Osteoblast (primary cell): Measurements from ENCODE around the gene CARD19. TPM values are rescaled to one million over a fixed set of nuclear protein-coding genes. Genes with fewer than 3 reads are reported as not detected.

Source experiments
- DNase-seq: peaks from one replicate; pipeline ENCODE4 v3.0.0; 2011; ENCODE audit warnings: low spot score, mixed read lengths; ENCODE audit not compliant: insufficient read length; ENCODE audit errors: missing footprints
- H2AFZ ChIP-seq: 2 replicates; pipeline ENCODE4 v1.6.0; 2011; ENCODE audit warnings: mild to moderate bottlenecking, low read length
- H3K27ac ChIP-seq: 2 replicates; pipeline ENCODE4 v1.5.1; 2011; ENCODE audit warnings: mild to moderate bottlenecking, low read depth, low read length, moderate library complexity
- H3K27me3 ChIP-seq: 2 replicates; pipeline ENCODE4 v1.6.0; 2012; ENCODE audit warnings: mild to moderate bottlenecking, control low read depth, inconsistent platforms, low read length, moderate library complexity; ENCODE audit not compliant: insufficient read depth
- H3K36me3 ChIP-seq: 2 replicates; pipeline ENCODE4 v1.5.1; 2011; ENCODE audit warnings: mild to moderate bottlenecking, low read length, control low read depth, moderate library complexity; ENCODE audit not compliant: insufficient read depth
- H3K4me1 ChIP-seq: 2 replicates; pipeline ENCODE4 v1.5.1; 2011; ENCODE audit warnings: mild to moderate bottlenecking, low read length, control low read depth, moderate library complexity; ENCODE audit not compliant: insufficient read depth
- H3K4me2 ChIP-seq: 2 replicates; pipeline ENCODE4 v1.6.0; 2011; ENCODE audit warnings: mild to moderate bottlenecking, low read length; ENCODE audit not compliant: insufficient read depth
- H3K4me3 ChIP-seq: fragments of 200-600 bp; sonication (generic); 3 replicates; pipeline ENCODE4 v1.5.1; 2012; ENCODE audit warnings: mild to moderate bottlenecking, low read length, inconsistent platforms; ENCODE audit not compliant: insufficient read depth
- H3K79me2 ChIP-seq: 2 replicates; pipeline ENCODE4 v1.6.0; 2012; ENCODE audit warnings: mild to moderate bottlenecking, low read length, control low read depth, inconsistent platforms; ENCODE audit not compliant: insufficient read depth
- H3K9me3 ChIP-seq: 2 replicates; pipeline ENCODE4 v1.5.1; 2011; ENCODE audit warnings: low read depth, low read length, control low read depth
- H4K20me1 ChIP-seq: 2 replicates; pipeline ENCODE4 v1.6.0; 2012; ENCODE audit warnings: mild to moderate bottlenecking, low read length, control low read depth; ENCODE audit not compliant: insufficient read depth
- total RNA-seq: library from RNA; depleted of rRNA; stranded (reverse); fragments of >200 nt; gene quantifications from 2 replicates; pipeline ENCODE4 v1.2.3, GENCODE V29; 2012
- TF ChIP-seq, protein P1 (sequence below): IDR thresholded peaks from 2 replicates; pipeline ENCODE4 v1.5.1; 2011; ENCODE audit warnings: mild to moderate bottlenecking, low read depth, low read length, moderate library complexity; ENCODE audit errors: extremely low read depth

The CARD19 gene
- total RNA-seq, 1 donor, result 38.4 TPM

DNA sequence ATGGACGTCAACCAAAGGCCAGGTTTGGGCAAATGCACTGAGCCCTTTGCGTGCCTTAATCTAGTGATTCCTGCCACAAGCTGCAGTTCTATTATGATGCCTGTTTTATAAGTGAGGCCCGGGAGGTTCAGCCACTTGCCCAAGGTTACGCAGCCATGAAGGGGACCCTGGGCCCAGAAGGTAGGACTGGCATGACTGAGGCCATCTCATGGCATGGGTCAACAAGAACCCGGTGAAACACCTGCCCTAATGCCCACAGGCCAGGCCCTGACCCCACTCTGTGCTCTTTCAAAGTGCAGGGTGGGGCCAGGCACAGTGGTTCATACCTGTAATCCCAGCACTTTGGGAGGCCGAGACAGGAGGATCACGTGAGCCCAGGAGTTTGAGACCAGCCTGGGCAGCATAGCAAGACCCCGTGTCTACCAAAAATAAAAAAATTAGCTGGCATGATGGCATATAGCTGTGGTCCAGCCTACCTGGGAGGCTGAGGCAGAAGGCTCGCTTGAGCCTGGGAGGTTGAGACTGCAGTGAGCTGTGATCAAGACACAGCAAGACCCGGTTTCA lies 29.4 kb downstream of the CARD19 start:
- no peak overlapping the region for H2AFZ ChIP-seq
- H3K4me2 ChIP-seq, result no peak overlapping the region
- peaks cover under 1% of the 10 kb centered on the region for H3K4me1 ChIP-seq
- no peaks in the 10 kb centered on the region for H3K27me3 ChIP-seq
- peaks cover 2% of the 10 kb centered on the region for H3K36me3 ChIP-seq
- DNase-seq, result peak; percentile 17
- no peak overlapping the region for H3K4me3 ChIP-seq
- H4K20me1 ChIP-seq, result peaks cover 28% of the 10 kb centered on the region
- H3K9me3 ChIP-seq, result no peaks in the 10 kb centered on the region
- TF ChIP-seq, protein P1, sequence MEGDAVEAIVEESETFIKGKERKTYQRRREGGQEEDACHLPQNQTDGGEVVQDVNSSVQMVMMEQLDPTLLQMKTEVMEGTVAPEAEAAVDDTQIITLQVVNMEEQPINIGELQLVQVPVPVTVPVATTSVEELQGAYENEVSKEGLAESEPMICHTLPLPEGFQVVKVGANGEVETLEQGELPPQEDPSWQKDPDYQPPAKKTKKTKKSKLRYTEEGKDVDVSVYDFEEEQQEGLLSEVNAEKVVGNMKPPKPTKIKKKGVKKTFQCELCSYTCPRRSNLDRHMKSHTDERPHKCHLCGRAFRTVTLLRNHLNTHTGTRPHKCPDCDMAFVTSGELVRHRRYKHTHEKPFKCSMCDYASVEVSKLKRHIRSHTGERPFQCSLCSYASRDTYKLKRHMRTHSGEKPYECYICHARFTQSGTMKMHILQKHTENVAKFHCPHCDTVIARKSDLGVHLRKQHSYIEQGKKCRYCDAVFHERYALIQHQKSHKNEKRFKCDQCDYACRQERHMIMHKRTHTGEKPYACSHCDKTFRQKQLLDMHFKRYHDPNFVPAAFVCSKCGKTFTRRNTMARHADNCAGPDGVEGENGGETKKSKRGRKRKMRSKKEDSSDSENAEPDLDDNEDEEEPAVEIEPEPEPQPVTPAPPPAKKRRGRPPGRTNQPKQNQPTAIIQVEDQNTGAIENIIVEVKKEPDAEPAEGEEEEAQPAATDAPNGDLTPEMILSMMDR, result no peak
- H3K79me2 ChIP-seq, result peaks cover 21% of the 10 kb centered on the region
- H3K27ac ChIP-seq, result no peak overlapping the region

DNA sequence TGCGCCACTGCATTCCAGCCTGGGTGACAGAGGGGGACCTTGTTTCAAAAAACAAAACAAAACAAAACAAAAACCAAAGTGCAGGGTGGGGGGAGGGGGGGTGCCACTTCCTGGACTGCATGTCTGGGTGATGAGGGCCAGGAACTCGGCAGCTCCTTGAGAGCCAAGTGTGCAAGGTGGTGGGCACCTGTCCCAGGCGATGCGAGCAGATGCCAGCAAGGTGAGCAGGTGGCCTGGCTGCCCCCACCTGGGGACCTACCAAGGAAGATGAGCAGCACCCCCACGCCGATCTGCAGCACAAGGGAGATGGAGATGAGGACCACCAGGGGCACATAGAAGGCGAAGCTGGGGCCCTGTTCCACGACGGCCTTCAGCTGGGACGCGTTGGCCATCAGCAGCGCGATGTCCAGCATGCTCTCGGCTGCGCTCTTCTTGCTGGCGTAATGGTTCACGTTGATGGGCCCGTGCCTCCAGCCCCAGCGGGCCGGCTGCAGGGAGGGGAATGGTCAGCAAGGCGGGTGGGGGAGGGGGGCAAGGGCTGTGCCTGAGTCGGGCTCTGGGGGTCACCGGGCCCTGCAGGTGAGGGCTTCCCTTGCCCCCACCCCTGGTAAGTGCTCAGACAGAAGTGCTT lies 30.2 kb downstream of the CARD19 start:
- Histone ChIP-seq H4K20me1 (peaks cover 34% of the 10 kb centered on the region), H2AFZ (no peak overlapping the region), H3K4me2 (no peak overlapping the region), H3K4me3 (no peak overlapping the region), H3K79me2 (peaks cover 29% of the 10 kb centered on the region), H3K9me3 (no peaks in the 10 kb centered on the region), H3K27me3 (no peaks in the 10 kb centered on the region), H3K27ac (no peak overlapping the region), H3K36me3 (peaks cover 2% of the 10 kb centered on the region), H3K4me1 (no peaks in the 10 kb centered on the region)
- TF ChIP-seq, protein P1, result no peak
- DNase-seq, result peak; percentile 71

DNA sequence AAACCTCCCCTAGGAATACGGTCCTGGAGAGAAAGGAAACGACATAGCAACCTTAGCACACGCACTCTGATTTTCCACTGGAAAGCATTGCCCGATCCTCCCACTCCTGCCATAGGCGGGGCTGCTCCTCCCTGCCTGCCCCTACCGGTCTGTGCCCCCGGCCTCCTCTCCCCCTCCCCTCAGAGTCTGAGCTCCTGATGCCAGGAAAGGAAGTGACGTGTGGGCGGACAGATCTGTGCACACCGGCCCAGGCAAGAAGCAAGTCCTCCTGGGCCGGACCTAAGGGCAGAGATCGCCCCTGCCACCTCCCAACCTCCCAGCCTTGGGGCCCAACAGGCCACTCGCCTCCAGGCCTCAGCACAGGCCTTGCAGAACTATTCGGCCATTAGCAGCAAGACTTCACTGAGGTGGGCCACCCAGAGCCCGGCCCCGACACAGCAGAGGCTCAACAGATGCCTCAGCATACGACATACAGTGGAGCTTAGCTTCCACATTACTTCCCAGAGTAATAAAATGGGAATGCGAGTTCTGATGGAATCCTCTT lies 30.9 kb downstream of the CARD19 start:
- H3K27ac ChIP-seq, result no peak overlapping the region
- H3K27me3 ChIP-seq, result no peaks in the 10 kb centered on the region
- DNase-seq, result peak; percentile 78
- TF ChIP-seq, protein P1, result no peak
- peaks cover 35% of the 10 kb centered on the region for H3K79me2 ChIP-seq
- no peak overlapping the region for H2AFZ ChIP-seq
- H3K4me2 ChIP-seq, result no peak overlapping the region
- peaks cover 2% of the 10 kb centered on the region for H3K36me3 ChIP-seq
- H3K4me3 ChIP-seq, result no peak overlapping the region
- H3K9me3 ChIP-seq, result no peaks in the 10 kb centered on the region
- H3K4me1 ChIP-seq, result no peaks in the 10 kb centered on the region
- H4K20me1 ChIP-seq, result peaks cover 40% of the 10 kb centered on the region

DNA sequence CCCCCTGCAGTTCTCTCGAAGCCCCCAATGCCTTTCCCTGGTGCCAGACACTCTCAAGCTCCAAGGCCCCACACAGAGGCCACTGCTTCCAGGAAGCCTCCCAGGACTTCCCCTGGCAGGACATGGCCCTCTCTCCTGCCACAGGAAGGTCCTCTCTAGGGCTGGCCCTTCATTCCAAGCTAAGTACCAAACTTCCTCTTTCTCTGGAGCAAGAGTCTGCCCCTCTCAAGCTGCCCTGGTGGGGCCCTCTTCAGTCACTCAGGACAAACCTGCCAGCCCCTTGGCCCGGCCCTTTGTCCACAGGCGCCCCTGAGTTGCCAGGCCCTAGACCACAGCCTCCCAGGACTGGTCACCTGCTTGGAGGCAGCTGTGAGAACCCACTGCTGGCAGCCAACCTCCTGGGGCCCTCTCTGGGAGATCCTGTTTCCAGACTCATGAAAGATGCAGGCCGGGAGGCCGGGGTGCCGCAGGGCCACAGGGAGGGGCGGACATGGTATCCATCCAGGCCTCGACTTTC lies 31.4 kb downstream of the CARD19 start:
- Histone ChIP-seq H3K9me3 (no peaks in the 10 kb centered on the region), H4K20me1 (peaks cover 41% of the 10 kb centered on the region), H3K27ac (no peak overlapping the region), H3K27me3 (no peaks in the 10 kb centered on the region), H3K4me3 (no peak overlapping the region), H3K79me2 (peaks cover 41% of the 10 kb centered on the region), H3K4me1 (peaks cover 4% of the 10 kb centered on the region), H2AFZ (no peak overlapping the region), H3K36me3 (peaks cover 2% of the 10 kb centered on the region), H3K4me2 (no peak overlapping the region)
- peak; percentile 64 for DNase-seq
- TF ChIP-seq, protein P1, result no peak
